Adrenal gland (tissue), 12 donors: ENCODE results near the gene RNF41. TPM values are rescaled to one million over a fixed set of nuclear protein-coding genes. Genes with fewer than 3 reads are reported as not detected.

Source experiments
- DNase-seq, 7 donors: peaks; one replicate each; pipeline ENCODE4 v3.0.0-alpha.2; 2019 to 2020
- H3K27ac ChIP-seq, 5 donors: fragments of 200-600 bp; sonication (generic) in 4 of 5; 1 replicate in 3 of 5; 2 replicates in 2 of 5; pipeline versions ENCODE4 v1.5.1 to v1.8.0; 2016 to 2020; ENCODE audit warnings: mild to moderate bottlenecking in 1 of 5
- H3K27me3 ChIP-seq: fragments of 200-600 bp; 2 replicates; pipeline ENCODE4 v1.8.0; 2021
- H3K36me3 ChIP-seq, 2 donors: fragments of 200-600 bp; replicated peaks in 1 of 2; 1 replicate in 1 of 2; 2 replicates in 1 of 2; pipeline versions ENCODE4 v1.5.1 to v1.8.0; 2018 to 2022
- H3K4me1 ChIP-seq, 2 donors: fragments of 200-600 bp; replicated peaks in 1 of 2; 1 replicate in 1 of 2; 2 replicates in 1 of 2; pipeline versions ENCODE4 v1.5.1 to v1.8.0; 2018 to 2021
- H3K4me3 ChIP-seq, 4 donors: fragments of 200-600 bp; sonication (generic) in 3 of 4; one replicate each; pipeline ENCODE4 v1.5.1; 2016 to 2018
- H3K9me3 ChIP-seq, 3 donors: fragments of 200-600 bp; sonication (generic) in 1 of 3; replicated peaks in 1 of 3; 1 replicate in 2 of 3; 2 replicates in 1 of 3; pipeline versions ENCODE4 v1.5.1 to v1.8.0; 2016 to 2021
- CTCF ChIP-seq, 6 experiments: fragments of 450-650 bp in 4 of 6; fragments of 200-600 bp in 2 of 6; sonication (generic) in 1 of 6; IDR thresholded peaks; 1 replicate in 5 of 6; 2 replicates in 1 of 6; pipeline versions ENCODE4 v1.5.1 to v1.8.0; 2016 to 2021; ENCODE audit warnings: antibody characterized with exemption in 6 of 6, mild to moderate bottlenecking in 2 of 6, moderate library complexity in 1 of 6
- POLR2A ChIP-seq, 2 donors: fragments of 450-650 bp; IDR thresholded peaks; one replicate each; pipeline ENCODE4 v1.6.1; 2017; ENCODE audit warnings: antibody characterized with exemption in 2 of 2, mild to moderate bottlenecking in 2 of 2, moderate library complexity in 1 of 2
- WGBS, 4 donors: extraction: QIAGEN DNeasy Blood & Tissue Kit in 2 of 4; methylation state at CpG; one replicate each; pipeline versions ENCODE4 v1.1.5 to v1.1.7; 2013 to 2017; 5-methylcytosine and 5-hydroxymethylcytosine counted together
- intact Hi-C, 2 donors: fragments of 100-400 bp; cut with DNase I; formaldehyde crosslinking; loops; one replicate each; pipeline versions ENCODE4 v1.14.1 to v1.15.0; 2022 to 2023
- polyA plus RNA-seq, 3 donors: library from polyadenylated mRNA; stranded (reverse); fragments of 200-250 nt in 2 of 3; fragments of 350-450 nt in 1 of 3; fragmentation: Illumina TruSeq in 1 of 3; extraction: RNeasy Lipid Tissue Mini Kit (QIAGEN cat#74804) in 1 of 3; gene quantifications; one replicate each; pipeline ENCODE4 v1.2.3, GENCODE V29; 2013 to 2014
- total RNA-seq, 9 donors: library from RNA; depleted of rRNA in 4 of 9; stranded (reverse); fragments of >200 nt in 4 of 9; fragments of 120-200 nt in 1 of 9; fragmentation: NEBNext Ultra II Directional in 1 of 9; extraction: Animal tissue kit (Norgen Biotek cat#: 25700) in 1 of 9; gene quantifications; one replicate each; pipeline versions ENCODE4 v1.1.0 to v1.2.4, GENCODE V29; 2013 to 2023
- donor health status: healthy with polysubstance abuse.
- donor health status: Bipolar disorder and iron deficiency.
- donor health status: DM: yes; HTN: yes; CAD: no.
- donor health status: DM: no; HTN: no; CAD: no.
- donor health status: DM: no; HTN: no; CAD: no.
- donor health status: DM: yes; HTN: yes; CAD: no.

The RNF41 gene
- total and polyA plus RNA-seq, 12 donors: 13.0 to 90.6 (median 50.8) TPM

DNA sequence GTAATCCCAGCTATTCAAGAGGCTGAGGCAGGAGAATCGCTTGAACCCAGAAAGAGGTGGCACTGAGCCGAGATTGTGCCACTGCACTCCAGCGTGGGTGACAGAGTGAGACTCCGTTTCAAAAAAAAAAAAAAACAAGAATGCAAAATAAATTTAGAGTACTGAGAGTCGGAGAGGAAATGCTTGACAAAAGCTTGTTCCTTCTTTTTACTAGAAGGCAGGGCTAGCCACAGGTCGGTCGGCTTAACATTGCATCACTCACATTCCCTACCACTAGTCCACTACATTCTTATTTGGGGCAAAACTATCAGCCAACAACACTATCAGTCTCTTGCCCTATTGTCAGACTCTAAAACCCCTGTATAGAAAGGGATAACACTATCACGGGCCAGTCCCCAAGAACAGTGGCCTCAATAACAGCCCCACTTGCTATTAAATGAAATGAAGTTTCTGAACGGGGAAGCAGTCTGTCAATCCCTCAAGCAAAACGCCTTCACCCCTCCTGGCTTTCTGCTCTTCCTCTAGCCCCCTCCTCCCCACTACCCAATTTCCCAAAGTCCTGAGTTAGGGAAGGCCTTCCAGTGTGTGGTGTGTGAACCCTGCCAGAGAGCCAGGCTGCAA is 1.0 kb downstream of the RNF41 start:
- H3K4me3 ChIP-seq: peak overlapping the region; percentile 73 to 97 (median 79)
- intact Hi-C loops: loop anchor here in 1 of 2 donors (5.0 kb wide), 1 partner anchor 37 kb away; the partner anchor contains the start of gene ANKRD52
- DNase-seq: peak in 4 of 7 donors; percentile 34 to 72 (median 50)
- peaks cover 18 to 42% of the 10 kb centered on the region in 2 donors for H3K4me1 ChIP-seq
- no peak for TF ChIP-seq CTCF (IDR thresholded peaks at IDR 0.05)
- peak in 1 of 2 donors; percentile 49 for TF ChIP-seq POLR2A (IDR thresholded peaks at IDR 0.05)
- peaks cover 0 to 9% of the 10 kb centered on the region in 2 donors for H3K36me3 ChIP-seq
- H3K27me3 ChIP-seq: no peaks in the 10 kb centered on the region
- 2 to 5% (median 3%) methylated on average over 10 of the region's 10 CpGs for WGBS, 4 donors
- no peaks in the 10 kb centered on the region for H3K9me3 ChIP-seq
- peak overlapping the region; percentile 88 to 99 (median 98) for H3K27ac ChIP-seq

- DNase-seq: no peak
- intact Hi-C loops: loop anchor here in 1 of 2 donors (5.0 kb wide), 1 partner anchor 37 kb away; the partner anchor contains the start of gene ANKRD52
- no peak for TF ChIP-seq POLR2A (IDR thresholded peaks at IDR 0.05)
- Histone ChIP-seq H3K4me1 (peaks cover 14 to 35% of the 10 kb centered on the region in 2 donors), H3K36me3 (peaks cover 0 to 15% of the 10 kb centered on the region in 2 donors), H3K27me3 (no peaks in the 10 kb centered on the region), H3K4me3 (no peak overlapping the region), H3K9me3 (no peaks in the 10 kb centered on the region), H3K27ac (peak overlapping the region in 3 of 5 donors; percentile 93 to 99 (median 98))
- 81 to 85% (median 84%) methylated on average over 9 of the region's 9 CpGs for WGBS, 4 donors
These were observed 1.9 kb downstream of the RNF41 start for GRCh38 chr12:56219840-56220239.

DNA sequence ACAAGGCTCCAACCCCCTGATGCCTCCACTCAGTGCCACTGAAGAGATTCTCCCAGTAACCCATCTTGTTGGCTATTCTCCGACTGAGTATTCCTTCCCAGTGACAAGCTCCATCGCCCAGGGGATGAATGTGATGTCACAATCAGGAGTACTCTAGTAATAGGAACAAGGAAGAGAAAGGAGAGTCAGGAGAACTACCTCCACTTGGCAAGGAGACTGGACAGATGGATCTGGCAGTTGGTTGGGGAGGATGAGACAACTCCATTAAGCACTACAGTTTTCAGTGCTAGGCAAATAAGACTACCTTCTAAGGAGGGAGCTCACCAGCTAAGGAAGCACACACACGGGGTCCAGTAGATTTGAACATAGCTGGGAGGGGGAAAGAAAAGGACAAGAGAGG is 5.3 kb downstream of the RNF41 start:
- no peak for DNase-seq
- peaks cover 10 to 13% of the 10 kb centered on the region in 2 donors for H3K4me1 ChIP-seq
- H3K27me3 ChIP-seq: no peaks in the 10 kb centered on the region
- WGBS, 4 donors: 73 to 89% (median 81%) methylated on average over 3 of the region's 3 CpGs
- TF ChIP-seq POLR2A (IDR thresholded peaks at IDR 0.05): no peak
- no peak for TF ChIP-seq CTCF (IDR thresholded peaks at IDR 0.05)
- intact Hi-C loops: no loop called here
- H3K36me3 ChIP-seq: peaks cover 0 to 48% of the 10 kb centered on the region in 2 donors
- no peaks in the 10 kb centered on the region for H3K9me3 ChIP-seq
- H3K4me3 ChIP-seq: no peak overlapping the region
- H3K27ac ChIP-seq: no peak overlapping the region

- no peak overlapping the region for H3K4me3 ChIP-seq
- no peaks in the 10 kb centered on the region for H3K4me1 ChIP-seq
- H3K27me3 ChIP-seq: no peaks in the 10 kb centered on the region
- WGBS, 4 donors: 75 to 87% (median 81%) methylated on average over 5 of the region's 5 CpGs
- H3K36me3 ChIP-seq: peaks cover 0 to 74% of the 10 kb centered on the region in 2 donors
- H3K27ac ChIP-seq: no peak overlapping the region
- intact Hi-C loops: no loop called here
- no peak for TF ChIP-seq CTCF (IDR thresholded peaks at IDR 0.05)
- TF ChIP-seq POLR2A (IDR thresholded peaks at IDR 0.05): no peak
- no peak for DNase-seq
- H3K9me3 ChIP-seq: no peaks in the 10 kb centered on the region
These were observed 7.8 kb downstream of the RNF41 start for GRCh38 chr12:56213878-56214277.

GRCh38 chr12:56212361-56212760 is 9.4 kb downstream of the RNF41 start:
- Histone ChIP-seq H3K9me3 (no peaks in the 10 kb centered on the region), H3K36me3 (peaks cover 0 to 87% of the 10 kb centered on the region in 2 donors), H3K4me1 (no peaks in the 10 kb centered on the region), H3K27ac (no peak overlapping the region), H3K27me3 (no peaks in the 10 kb centered on the region), H3K4me3 (no peak overlapping the region)
- 74 to 100% (median 80%) methylated on average over 1 of the region's 1 CpG for WGBS, 4 donors
- intact Hi-C loops: no loop called here
- no peak for DNase-seq
- TF ChIP-seq POLR2A (IDR thresholded peaks at IDR 0.05) (no peak), CTCF (IDR thresholded peaks at IDR 0.05) (no peak)
